WTC11 (cell line): Measurements from ENCODE around the gene TMEM127. TPM values are rescaled to one million over a fixed set of nuclear protein-coding genes. Genes with fewer than 3 reads are reported as not detected.

Experiments
- ATAC-seq: fragments of 200-7000 bp; cut with Tn5 transposase; 2 replicates; pipeline ENCODE4 v1.10.0; 2021; ENCODE audit warnings: mild to moderate bottlenecking, moderate library complexity
- CTCF ChIA-PET: fragments of 300-600 bp; sonication (Branson Sonifier 250); formaldehyde crosslinking; loops from one replicate; lab custom pipeline; 2021; ENCODE audit warnings: antibody characterized with exemption; lab: Charles Lee
- POLR2A ChIA-PET: fragments of 350-600 bp; sonication (Branson Sonifier 250); formaldehyde crosslinking; loops from one replicate; lab custom pipeline; 2021; ENCODE audit warnings: antibody characterized with exemption; lab: Charles Lee
- DNase-seq: peaks from one replicate; pipeline ENCODE4 v3.0.0; 2021; ENCODE audit warnings: low spot score
- H3K27ac Mint-ChIP-seq: 2 replicates; pipeline ENCODE4 v1.8.0; 2021; ENCODE audit warnings: mixed read lengths
- H3K27me3 Mint-ChIP-seq: 2 replicates; pipeline ENCODE4 v1.8.0; 2021; ENCODE audit warnings: low read depth, mild to moderate bottlenecking, moderate library complexity, mixed read lengths
- H3K36me3 Mint-ChIP-seq: 2 replicates; pipeline ENCODE4 v1.8.0; 2021; ENCODE audit warnings: mixed read lengths
- H3K4me1 Mint-ChIP-seq: 2 replicates; pipeline ENCODE4 v1.8.0; 2022; ENCODE audit warnings: mixed read lengths
- H3K4me3 Mint-ChIP-seq: 2 replicates; pipeline ENCODE4 v1.8.0; 2021; ENCODE audit warnings: mild to moderate bottlenecking, moderate library complexity, mixed read lengths
- H3K9me3 Mint-ChIP-seq: 2 replicates; pipeline ENCODE4 v1.8.0; 2021; ENCODE audit warnings: mixed read lengths
- AR ChIP-seq: fragments of 250-450 bp; sonication (Bioruptor Pico); IDR thresholded peaks from 2 replicates; pipeline ENCODE4 v1.9.0; 2021; ENCODE audit warnings: mild to moderate bottlenecking
- CDX4 ChIP-seq: fragments of 250-450 bp; sonication (Bioruptor Pico); IDR thresholded peaks from 2 replicates; pipeline ENCODE4 v1.9.0; 2021; ENCODE audit warnings: moderate library complexity, mild to moderate bottlenecking, inconsistent platforms, borderline replicate concordance
- ELF4 ChIP-seq: sonication (generic); formaldehyde crosslinking; IDR thresholded peaks from 2 replicates; pipeline ENCODE4 v1.8.1; 2022; ENCODE audit warnings: low read depth, mild to moderate bottlenecking, moderate library complexity, missing genetic modification reagents
- FOXJ3 ChIP-seq: sonication (generic); formaldehyde crosslinking; IDR thresholded peaks from 2 replicates; pipeline ENCODE4 v1.9.0; 2021; ENCODE audit warnings: missing genetic modification reagents, mild to moderate bottlenecking, borderline replicate concordance
- FOXK1 ChIP-seq: sonication (generic); formaldehyde crosslinking; IDR thresholded peaks from 2 replicates; pipeline ENCODE4 v1.8.0; 2022; ENCODE audit warnings: mild to moderate bottlenecking, moderate library complexity, missing genetic modification reagents
- GRHL2 ChIP-seq: fragments of 250-450 bp; sonication (Bioruptor Pico); IDR thresholded peaks from 2 replicates; pipeline ENCODE4 v1.8.0; 2022; ENCODE audit warnings: mild to moderate bottlenecking, moderate library complexity; ENCODE audit not compliant: insufficient replicate concordance, severe bottlenecking
- GTF2I ChIP-seq: fragments of 250-450 bp; sonication (Bioruptor Pico); conservative IDR thresholded peaks from 2 replicates; pipeline ENCODE4 v1.4.0; 2021; ENCODE audit warnings: mild to moderate bottlenecking
- JUN ChIP-seq: sonication (generic); formaldehyde crosslinking; IDR thresholded peaks from 2 replicates; pipeline ENCODE4 v1.8.0; 2023; ENCODE audit warnings: mild to moderate bottlenecking, missing genetic modification reagents
- NFATC4 ChIP-seq: fragments of 250-450 bp; sonication (Bioruptor Pico); IDR thresholded peaks from 2 replicates; pipeline ENCODE4 v1.9.0; 2021; ENCODE audit warnings: mild to moderate bottlenecking
- NFE2L1 ChIP-seq: sonication (generic); formaldehyde crosslinking; IDR thresholded peaks from 2 replicates; pipeline ENCODE4 v1.8.1; 2023; ENCODE audit warnings: missing genetic modification reagents
- OVOL2 ChIP-seq: fragments of 250-450 bp; sonication (Bioruptor Pico); IDR thresholded peaks from 2 replicates; pipeline ENCODE4 v1.9.0; 2021; ENCODE audit warnings: mild to moderate bottlenecking, borderline replicate concordance
- PRRX2 ChIP-seq: fragments of 250-450 bp; sonication (Bioruptor Pico); IDR thresholded peaks from 2 replicates; pipeline ENCODE4 v1.8.0; 2021; ENCODE audit warnings: mild to moderate bottlenecking
- RELA ChIP-seq: sonication (generic); formaldehyde crosslinking; IDR thresholded peaks from 2 replicates; pipeline ENCODE4 v1.8.1; 2022; ENCODE audit warnings: missing genetic modification reagents, mild to moderate bottlenecking, borderline replicate concordance
- SOX15 ChIP-seq: fragments of 250-450 bp; sonication (Bioruptor Pico); IDR thresholded peaks from 2 replicates; pipeline ENCODE4 v1.9.0; 2021; ENCODE audit warnings: mild to moderate bottlenecking
- TEAD1 ChIP-seq: sonication (generic); formaldehyde crosslinking; IDR thresholded peaks from 2 replicates; pipeline ENCODE4 v1.8.0; 2022; ENCODE audit warnings: mild to moderate bottlenecking, missing genetic modification reagents
- USF2 ChIP-seq: sonication (generic); formaldehyde crosslinking; IDR thresholded peaks from 2 replicates; pipeline ENCODE4 v1.8.1; 2023; ENCODE audit warnings: mild to moderate bottlenecking, missing genetic modification reagents, moderate library complexity
- ZNF219 ChIP-seq: sonication (generic); formaldehyde crosslinking; IDR thresholded peaks from 2 replicates; pipeline ENCODE4 v1.8.0; 2023; ENCODE audit warnings: missing genetic modification reagents, mild to moderate bottlenecking, borderline replicate concordance
- ZNF281 ChIP-seq: sonication (generic); formaldehyde crosslinking; IDR thresholded peaks from 2 replicates; pipeline ENCODE4 v1.8.0; 2023; ENCODE audit warnings: mild to moderate bottlenecking, missing genetic modification reagents
- ZNF317 ChIP-seq: sonication (generic); formaldehyde crosslinking; IDR thresholded peaks from 2 replicates; pipeline ENCODE4 v1.8.1; 2023; ENCODE audit warnings: low read depth, mild to moderate bottlenecking, moderate library complexity, missing genetic modification reagents, borderline replicate concordance
- ZNF396 ChIP-seq: fragments of 250-450 bp; sonication (Bioruptor Pico); IDR thresholded peaks from 2 replicates; pipeline ENCODE4 v1.8.0; 2021; ENCODE audit warnings: mild to moderate bottlenecking, moderate library complexity, borderline replicate concordance
- ZNF532 ChIP-seq: fragments of 250-450 bp; sonication (Bioruptor Pico); IDR thresholded peaks from 2 replicates; pipeline ENCODE4 v1.9.0; 2021; ENCODE audit warnings: mild to moderate bottlenecking, borderline replicate concordance
- total RNA-seq: library from RNA; stranded (reverse); gene quantifications from 3 replicates; pipeline ENCODE4 v1.2.3, GENCODE V29; 2021

TMEM127 gene
- total RNA-seq, 1 experiment from 2014 or later = 22.9 TPM

- TF ChIP-seq ELF4 (CRISPR knock-in tag) = no peak
These were observed 58.0 kb downstream of the TMEM127 start (continued) for GRCh38 chr2:96207774-96208142.

DNA sequence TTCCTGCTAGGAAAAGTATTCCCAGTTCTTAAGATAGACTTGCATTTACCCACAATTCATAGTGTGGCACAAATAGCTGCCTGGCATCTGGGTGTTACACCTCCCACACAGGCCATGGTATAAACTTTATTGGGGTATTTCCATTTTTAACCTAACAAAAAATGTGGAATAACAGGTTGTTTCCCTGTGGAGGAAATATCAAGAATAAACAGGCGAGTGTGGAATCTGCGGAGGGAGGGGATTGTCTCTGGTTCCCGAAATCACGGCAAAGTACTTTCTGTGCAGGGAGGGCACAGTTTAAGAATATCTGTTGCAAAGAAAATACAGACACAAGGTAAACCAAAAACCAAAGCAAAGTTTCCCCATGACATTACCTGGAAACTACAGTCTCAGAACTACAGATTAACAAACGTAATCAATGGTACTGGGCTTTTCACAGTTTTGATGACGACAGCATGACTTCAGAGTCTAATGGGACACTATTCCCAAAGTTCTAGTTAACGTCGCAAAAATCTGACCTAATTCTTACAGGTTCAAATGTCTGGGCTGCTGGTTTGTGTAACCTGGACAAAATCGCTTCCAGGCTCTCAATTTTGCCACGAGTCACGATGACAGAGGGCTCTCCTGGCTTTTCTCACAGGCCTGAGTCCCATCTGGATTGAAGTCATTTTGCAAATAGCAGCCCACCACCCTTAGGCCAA, 58.6 kb downstream of the TMEM127 start:
- ATAC-seq = no peak
- H3K36me3 Mint-ChIP-seq = peaks cover 14% of the 10 kb centered on the region
- H3K9me3 Mint-ChIP-seq = no peaks in the 10 kb centered on the region
- DNase-seq = no peak
- TF ChIP-seq ZNF281 (CRISPR knock-in tag) (no peak), USF2 (CRISPR knock-in tag) (no peak), FOXJ3 (CRISPR knock-in tag) (no peak)
- ChIA-PET CTCF (interaction anchor here (1.2 to 2.6 kb wide), 3 partner anchors 60 to 91 kb away, joined by 7 to 25 read pairs (median 8); partner anchors contain the start of genes ADRA2B and ASTL), POLR2A (interaction anchor here (0.6 kb wide), 1 partner anchor 80 kb away, joined by 5 read pairs; no protein-coding TSS in a partner anchor)
- no peaks in the 10 kb centered on the region for H3K27me3 Mint-ChIP-seq
- H3K4me1 Mint-ChIP-seq = peaks cover 56% of the 10 kb centered on the region
- peak overlapping the region; percentile 98 for H3K27ac Mint-ChIP-seq
- peak overlapping the region; percentile 100 for H3K4me3 Mint-ChIP-seq

DNA sequence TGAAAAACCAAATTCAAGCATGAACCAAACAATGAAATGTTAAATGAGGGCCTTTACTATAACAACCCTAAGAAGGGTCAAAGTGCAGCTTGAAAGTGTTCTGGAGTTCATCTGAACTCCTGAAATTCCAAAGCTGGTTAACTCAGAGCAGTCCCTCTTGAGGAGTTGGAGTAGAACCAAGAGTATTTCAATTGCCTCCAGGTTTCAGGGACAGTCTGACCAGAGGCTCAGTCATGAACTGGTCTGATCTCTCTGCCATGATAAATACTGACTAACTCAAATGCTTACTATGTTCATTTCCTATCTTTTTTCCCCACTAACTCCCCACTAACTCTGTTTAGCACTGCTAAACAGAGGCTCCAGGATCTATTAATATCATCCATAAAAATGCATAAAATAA, 59.9 kb downstream of the TMEM127 start:
- H3K36me3 Mint-ChIP-seq = peaks cover 14% of the 10 kb centered on the region
- H3K4me1 Mint-ChIP-seq = peaks cover 62% of the 10 kb centered on the region
- no peaks in the 10 kb centered on the region for H3K27me3 Mint-ChIP-seq
- ChIA-PET POLR2A (no interaction called here), CTCF (interaction anchor here (1.4 kb wide), 1 partner anchor 89 kb away, joined by 7 read pairs; the partner anchor contains the start of gene ADRA2B)
- DNase-seq = no peak
- peak overlapping the region; percentile 79 for H3K27ac Mint-ChIP-seq
- ATAC-seq = no peak
- peak overlapping the region; percentile 65 for H3K4me3 Mint-ChIP-seq
- H3K9me3 Mint-ChIP-seq = no peaks in the 10 kb centered on the region
- TF ChIP-seq TEAD1 (CRISPR knock-in tag) (no peak), GRHL2 (CRISPR knock-in tag) (no peak), PRRX2 (CRISPR knock-in tag) (no peak), ZNF317 (CRISPR knock-in tag) (no peak), GTF2I (no peak), ZNF532 (CRISPR knock-in tag) (no peak), FOXJ3 (CRISPR knock-in tag) (no peak), RELA (CRISPR knock-in tag) (no peak), JUN (CRISPR knock-in tag) (no peak), CDX4 (CRISPR knock-in tag) (no peak), AR (no peak), NFE2L1 (no peak), NFATC4 (CRISPR knock-in tag) (no peak), SOX15 (CRISPR knock-in tag) (no peak), ZNF396 (CRISPR knock-in tag) (no peak), ZNF219 (CRISPR knock-in tag) (no peak), FOXK1 (CRISPR knock-in tag) (no peak), OVOL2 (CRISPR knock-in tag) (no peak)
